BE2C (cell line): ENCODE data around the gene OVCH1.

Source experiments
- DNase-seq: peaks from one replicate; pipeline ENCODE4 v3.0.0-alpha.2; 2020
- H3K27me3 ChIP-seq: fragments of 250-450 bp; sonication (Bioruptor Pico); 2 replicates; pipeline ENCODE4 v1.5.1; 2020; ENCODE audit warnings: mild to moderate bottlenecking
- H3K36me3 ChIP-seq: fragments of 250-450 bp; sonication (Bioruptor Pico); 2 replicates; pipeline ENCODE4 v1.5.1; 2020; ENCODE audit warnings: mild to moderate bottlenecking
- H3K4me1 ChIP-seq: fragments of 250-450 bp; sonication (Bioruptor Pico); 2 replicates; pipeline ENCODE4 v1.5.1; 2020
- H3K4me3 ChIP-seq: 2 replicates; pipeline ENCODE4 v1.5.1; 2011; ENCODE audit warnings: low read depth, low read length
- H3K9me3 ChIP-seq: fragments of 250-450 bp; sonication (Bioruptor Pico); 2 replicates; pipeline ENCODE4 v1.5.1; 2020
- CTCF ChIP-seq: IDR thresholded peaks from 2 replicates; pipeline ENCODE4 v1.5.1; 2012; ENCODE audit warnings: mild to moderate bottlenecking, low read depth, low read length

Gene OVCH1

GRCh38 chr12:29430716-29431044 lies 66.8 kb downstream of the OVCH1 start:
- no peaks in the 10 kb centered on the region for H3K9me3 ChIP-seq
- no peak overlapping the region for H3K4me3 ChIP-seq
- H3K27me3 ChIP-seq = peaks cover 2% of the 10 kb centered on the region; the same call in 1 of the 2 replicates
- no peaks in the 10 kb centered on the region for H3K4me1 ChIP-seq
- DNase-seq = no peak
- TF ChIP-seq CTCF = no peak
- H3K36me3 ChIP-seq = no peaks in the 10 kb centered on the region

GRCh38 chr12:29429999-29430715 lies 67.3 kb downstream of the OVCH1 start:
- DNase-seq = peak; percentile 8

GRCh38 chr12:29428633-29429032 lies 68.9 kb downstream of the OVCH1 start:
- Histone ChIP-seq H3K36me3 (no peaks in the 10 kb centered on the region), H3K9me3 (peaks cover 3% of the 10 kb centered on the region; the same call in 1 of the 2 replicates), H3K4me1 (no peaks in the 10 kb centered on the region), H3K27me3 (peaks cover 8% of the 10 kb centered on the region), H3K4me3 (no peak overlapping the region)
- DNase-seq = no peak
- TF ChIP-seq CTCF = no peak

More at GRCh38 chr12:29429999-29430715, 67.3 kb downstream of the OVCH1 start:
- peaks cover 3% of the 10 kb centered on the region; the same call in 1 of the 2 replicates for H3K9me3 ChIP-seq
- H3K36me3 ChIP-seq = no peaks in the 10 kb centered on the region
- no peak for TF ChIP-seq CTCF
- peaks cover 7% of the 10 kb centered on the region for H3K27me3 ChIP-seq
- H3K4me1 ChIP-seq = no peaks in the 10 kb centered on the region
- no peak overlapping the region for H3K4me3 ChIP-seq

- no peaks in the 10 kb centered on the region for H3K4me1 ChIP-seq
- no peak for DNase-seq
- no peaks in the 10 kb centered on the region for H3K36me3 ChIP-seq
- H3K9me3 ChIP-seq = peaks cover 3% of the 10 kb centered on the region; the same call in 1 of the 2 replicates
- TF ChIP-seq CTCF = peak; percentile 62
- no peak overlapping the region for H3K4me3 ChIP-seq
- peaks cover 8% of the 10 kb centered on the region for H3K27me3 ChIP-seq
Observed at GRCh38 chr12:29427964-29428363, 69.5 kb downstream of the OVCH1 start.

GRCh38 chr12:29426498-29426897 lies 71.0 kb downstream of the OVCH1 start:
- Histone ChIP-seq H3K4me3 (no peak overlapping the region), H3K4me1 (no peaks in the 10 kb centered on the region), H3K9me3 (peaks cover 3% of the 10 kb centered on the region; the same call in 1 of the 2 replicates), H3K36me3 (no peaks in the 10 kb centered on the region), H3K27me3 (peaks cover 5% of the 10 kb centered on the region)
- no peak for DNase-seq
- TF ChIP-seq CTCF = no peak

- Histone ChIP-seq H3K36me3 (no peaks in the 10 kb centered on the region), H3K27me3 (peaks cover 5% of the 10 kb centered on the region), H3K4me3 (no peak overlapping the region), H3K9me3 (peaks cover 3% of the 10 kb centered on the region; the same call in 1 of the 2 replicates), H3K4me1 (no peaks in the 10 kb centered on the region)
- no peak for DNase-seq
- TF ChIP-seq CTCF = no peak
Observed at GRCh38 chr12:29425722-29426121, 71.8 kb downstream of the OVCH1 start.
